Panc1 (cell line): ENCODE measurements around the gene SEMA3D. TPM values are rescaled to one million over a fixed set of nuclear protein-coding genes. Genes with fewer than 3 reads are reported as not detected.

Experiments
- ATAC-seq: fragments of 200-7000 bp; cut with Tn5 transposase; 2 replicates; pipeline ENCODE4 v1.9.1; 2020; ENCODE audit warnings: mild to moderate bottlenecking, moderate library complexity
- BruUV-seq: library from RNA; stranded (reverse); fragments of 400-500 nt; replicated peaks from 2 replicates; lab custom pipeline; 2021; lab: Mats Ljungman, UMichigan
- CTCF ChIA-PET: fragments of 300-600 bp; sonication (Branson Sonifier 250); formaldehyde crosslinking; loops from one replicate; lab custom pipeline; 2022; ENCODE audit warnings: antibody characterized with exemption; lab: Charles Lee
- POLR2A ChIA-PET: fragments of 300-600 bp; sonication (Branson Sonifier 250); formaldehyde crosslinking; loops from one replicate; lab custom pipeline; 2022; ENCODE audit warnings: antibody characterized with exemption; lab: Charles Lee
- DNase-seq: peaks from one replicate; pipeline ENCODE4 v3.0.0-alpha.2; 2010; ENCODE audit warnings: low read depth, low spot score
- H3K27ac ChIP-seq: 2 replicates; pipeline ENCODE4 v1.5.1; 2011; ENCODE audit warnings: mild to moderate bottlenecking, low read length, inconsistent platforms
- H3K27me3 ChIP-seq: fragments of 200-500 bp; sonication (Bioruptor generic); 2 replicates; pipeline ENCODE4 v1.6.0; 2014; ENCODE audit warnings: low read length, inconsistent platforms; ENCODE audit not compliant: control insufficient read depth, insufficient read depth
- H3K36me3 ChIP-seq: fragments of 200-500 bp; sonication (Bioruptor generic); 2 replicates; pipeline ENCODE4 v1.5.1; 2014; ENCODE audit warnings: inconsistent platforms, mild to moderate bottlenecking, low read length, moderate library complexity; ENCODE audit not compliant: control insufficient read depth, insufficient read depth
- H3K4me1 ChIP-seq: 2 replicates; pipeline ENCODE4 v1.5.1; 2011; ENCODE audit warnings: inconsistent platforms, mild to moderate bottlenecking, low read length, moderate library complexity; ENCODE audit not compliant: control insufficient read depth, insufficient read depth
- H3K4me3 ChIP-seq, 2 experiments: 2 replicates each; pipeline ENCODE4 v1.5.1; 2011 to 2012; ENCODE audit warnings: low read depth in 2 of 2, low read length in 2 of 2, mild to moderate bottlenecking in 2 of 2, inconsistent platforms in 1 of 2, moderate library complexity in 1 of 2
- H3K9me3 ChIP-seq: fragments of 200-500 bp; sonication (Bioruptor generic); 2 replicates; pipeline ENCODE4 v1.5.1; 2014; ENCODE audit warnings: low read depth, mild to moderate bottlenecking, inconsistent platforms, low read length, moderate library complexity; ENCODE audit not compliant: control insufficient read depth, insufficient read depth
- CTCF ChIP-seq: fragments of 450-650 bp; IDR thresholded peaks from 2 replicates; pipeline ENCODE4 v1.5.1; 2017; ENCODE audit warnings: mild to moderate bottlenecking
- POLR2AphosphoS5 ChIP-seq: IDR thresholded peaks from 2 replicates; pipeline ENCODE4 v1.6.1; 2012; ENCODE audit warnings: mild to moderate bottlenecking, low read depth, low read length, moderate library complexity
- REST ChIP-seq, 2 experiments: IDR thresholded peaks; 2 replicates each; pipeline ENCODE4 v1.6.1; 2011 to 2012; ENCODE audit warnings: low read depth in 2 of 2, control low read depth in 1 of 2, low read length in 1 of 2, mild to moderate bottlenecking in 1 of 2, moderate library complexity in 1 of 2; ENCODE audit not compliant: insufficient read depth in 1 of 2
- SIN3A ChIP-seq: IDR thresholded peaks from 2 replicates; pipeline ENCODE4 v1.6.1; 2012; ENCODE audit warnings: low read depth, mild to moderate bottlenecking, low read length, moderate library complexity, borderline replicate concordance; ENCODE audit not compliant: insufficient read depth
- TCF7L2 ChIP-seq: IDR thresholded peaks from 2 replicates; pipeline ENCODE4 v1.6.1; 2011; ENCODE audit warnings: mild to moderate bottlenecking, low read depth, low read length, inconsistent platforms
- in situ Hi-C: cut with HindIII; loops from 2 replicates; pipeline ENCODE4 v1.10.0; 2016; ENCODE audit warnings: low sequenced_read_pairs, low pct_unique_long_range_greater_than_20kb
- intact Hi-C: fragments of 100-400 bp; cut with micrococcal nuclease; formaldehyde crosslinking; loops from one replicate; pipeline ENCODE4 v1.10.0; 2022; ENCODE audit not compliant: unreplicated experiment
- total RNA-seq: library from RNA; stranded (reverse); gene quantifications from one replicate; pipeline ENCODE4 v1.2.1, GENCODE V29; 2021; ENCODE audit not compliant: unreplicated experiment

The SEMA3D gene
- total RNA-seq, 1 experiment from 2014 or later: 11.5 TPM

- Histone ChIP-seq H3K4me3 (no peak overlapping the region), H3K27ac (no peak overlapping the region), H3K4me1 (no peaks in the 10 kb centered on the region), H3K27me3 (no peaks in the 10 kb centered on the region), H3K9me3 (no peaks in the 10 kb centered on the region), H3K36me3 (no peaks in the 10 kb centered on the region)
- TF ChIP-seq POLR2AphosphoS5: no peak
- TF ChIP-seq CTCF: no peak
- no peak for TF ChIP-seq REST (IDR thresholded peaks at IDR 0.05; ENCODE audit: insufficient read depth in 1 of 2, low read depth in 2 of 2, low read length in 1 of 2)
- no peak for TF ChIP-seq TCF7L2
- no peak for TF ChIP-seq SIN3A
- intact Hi-C loops (no loop called here), in situ Hi-C loops (no loop called here)
- DNase-seq: no peak
- no TSS peak for BruUV-seq
- POLR2A ChIA-PET: no interaction called here
- CTCF ChIA-PET: interaction anchor here (0.6 kb wide), 1 partner anchor 65 kb away, joined by 4 read pairs; no protein-coding TSS in a partner anchor
- no peak for ATAC-seq
These were observed 30.2 kb upstream of the SEMA3D start for GRCh38 chr7:85217085-85217484.

- ChIA-PET POLR2A (no interaction called here), CTCF (no interaction called here)
- H3K9me3 ChIP-seq: no peaks in the 10 kb centered on the region
- no peak overlapping the region for H3K4me3 ChIP-seq
- intact Hi-C loops: no loop called here
- no peak for DNase-seq
- no peaks in the 10 kb centered on the region for H3K4me1 ChIP-seq
- TF ChIP-seq REST (IDR thresholded peaks at IDR 0.05; ENCODE audit: insufficient read depth in 1 of 2, low read depth in 2 of 2, low read length in 1 of 2) (no peak), SIN3A (no peak), POLR2AphosphoS5 (no peak), TCF7L2 (no peak), CTCF (no peak)
- no peak overlapping the region for H3K27ac ChIP-seq
- no TSS peak for BruUV-seq
- in situ Hi-C loops: no loop called here
- no peak for ATAC-seq
- H3K36me3 ChIP-seq: no peaks in the 10 kb centered on the region
- H3K27me3 ChIP-seq: no peaks in the 10 kb centered on the region
These were observed 28.2 kb upstream of the SEMA3D start for GRCh38 chr7:85215098-85215497.
